K562 (cell line): ENCODE results near the gene DNAJB1. TPM values are rescaled to one million over a fixed set of nuclear protein-coding genes. Genes with fewer than 3 reads are reported as not detected.

ENCODE experiments used
- ARHGAP35 ChIP-seq: fragments of 450-650 bp; IDR thresholded peaks from 2 replicates; pipeline ENCODE4 v1.6.1; 2018; ENCODE audit not compliant: partially characterized antibody
- FOSL1 ChIP-seq: fragments of 200-800 bp; sonication (Bioruptor generic); conservative IDR thresholded peaks from 2 replicates; pipeline ENCODE4 v1.6.1; 2016; ENCODE audit warnings: missing genetic modification characterization, missing compliant biosample characterization
- MEF2A ChIP-seq: IDR thresholded peaks from 2 replicates; pipeline ENCODE4 v1.6.1; 2011; ENCODE audit warnings: low read depth, mild to moderate bottlenecking, low read length, moderate library complexity; ENCODE audit not compliant: control insufficient read depth
- ZNF184 ChIP-seq: sonication (generic); formaldehyde crosslinking; IDR thresholded peaks from 2 replicates; pipeline ENCODE4 v1.5.0; 2020; ENCODE audit warnings: missing genetic modification reagents
- ZNF766 ChIP-seq: fragments of 200-800 bp; sonication (Bioruptor generic); conservative IDR thresholded peaks from 2 replicates; pipeline ENCODE4 v1.6.1; 2016; ENCODE audit warnings: missing genetic modification characterization, missing compliant biosample characterization
- polyA plus RNA-seq, 8 experiments: library from polyadenylated mRNA; depleted of rRNA in 4 of 8; stranded (reverse) in 5 of 8; unstranded in 3 of 8; fragments of >200 nt; fragmentation: Nextera tagmentation in 2 of 8; fragmentation: Illumina TruSeq in 1 of 8; extraction: Ambion mirVana in 2 of 8; extraction: Trizol in 1 of 8; gene quantifications; 2 replicates each; pipeline versions ENCODE4 v1.2.1 to v1.2.3, GENCODE V29; 2011 to 2014; ENCODE audit warnings: inconsistent platforms in 1 of 8, missing spikeins in 1 of 8
- total RNA-seq, 7 experiments: library from RNA; depleted of rRNA in 6 of 7; stranded (reverse); fragments of >200 nt in 6 of 7; fragmentation: Illumina TruSeq in 2 of 7; extraction: Trizol in 2 of 7; gene quantifications; 2 replicates each; pipeline versions ENCODE4 v1.2.1 to v1.2.3, GENCODE V29; 2011 to 2021; ENCODE audit warnings: low replicate concordance in 1 of 7
- TF ChIP-seq, protein P1 (sequence below): sonication (generic); formaldehyde crosslinking; IDR thresholded peaks from 2 replicates; pipeline ENCODE4 v1.9.0; 2022; ENCODE audit warnings: mild to moderate bottlenecking, missing genetic modification reagents
- TF ChIP-seq, protein P2 (sequence below): fragments of 250-450 bp; sonication (Bioruptor Pico); IDR thresholded peaks from 2 replicates; pipeline ENCODE4 v1.4.0; 2020; ENCODE audit warnings: mild to moderate bottlenecking, moderate library complexity
- TF ChIP-seq, protein P3 (sequence below): fragments of 200-600 bp; sonication (generic); IDR thresholded peaks from one replicate; pipeline ENCODE4 v1.6.1; 2012; ENCODE audit warnings: mild to moderate bottlenecking, low read depth, low read length, inconsistent platforms
- TF ChIP-seq, protein P4 (sequence below): fragments of 450-650 bp; formaldehyde crosslinking; IDR thresholded peaks from 2 replicates; pipeline ENCODE4 v1.4.0; 2020; ENCODE audit warnings: mild to moderate bottlenecking, moderate library complexity

The DNAJB1 gene
- total and polyA plus RNA-seq, 9 of the 15 experiments (the other 6 are each of a cell fraction or from before 2014, with no cell fraction given) = 13.2 to 113 (median 62.1) TPM

DNA sequence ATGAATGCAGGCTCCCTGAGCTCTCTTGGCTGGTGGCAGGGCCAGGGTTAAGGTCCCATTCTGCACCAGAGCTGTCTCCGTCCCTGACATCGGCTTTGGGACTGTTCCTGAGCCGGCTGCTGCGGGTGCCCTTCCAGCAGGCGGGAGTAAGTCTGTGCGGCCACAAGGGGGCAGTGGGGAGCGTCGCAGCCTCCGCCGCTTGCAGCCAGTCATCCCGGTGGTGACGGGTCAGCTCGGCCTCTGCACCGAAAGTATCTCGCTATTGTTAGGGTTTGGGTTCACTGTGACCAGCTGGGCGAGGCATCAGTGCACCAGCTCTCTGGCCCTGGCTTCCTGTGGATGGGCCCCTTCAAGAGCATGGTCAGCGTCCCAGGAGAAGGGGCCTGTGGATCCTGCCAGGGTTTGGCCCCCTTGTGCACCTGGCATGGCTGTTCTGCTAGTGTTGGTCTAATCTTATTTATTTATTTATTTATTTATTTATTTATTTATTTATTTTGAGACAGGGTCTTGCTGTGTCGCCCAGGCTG lies 38.5 kb upstream of the DNAJB1 start (continued):
- TF ChIP-seq, protein P1, sequence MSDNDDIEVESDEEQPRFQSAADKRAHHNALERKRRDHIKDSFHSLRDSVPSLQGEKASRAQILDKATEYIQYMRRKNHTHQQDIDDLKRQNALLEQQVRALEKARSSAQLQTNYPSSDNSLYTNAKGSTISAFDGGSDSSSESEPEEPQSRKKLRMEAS (CRISPR knock-in tag) = no peak
- TF ChIP-seq ZNF766 (no peak), ZNF184 (CRISPR knock-in tag) (no peak), ARHGAP35 (no peak), FOSL1 (no peak), MEF2A (no peak)
- TF ChIP-seq, protein P2, sequence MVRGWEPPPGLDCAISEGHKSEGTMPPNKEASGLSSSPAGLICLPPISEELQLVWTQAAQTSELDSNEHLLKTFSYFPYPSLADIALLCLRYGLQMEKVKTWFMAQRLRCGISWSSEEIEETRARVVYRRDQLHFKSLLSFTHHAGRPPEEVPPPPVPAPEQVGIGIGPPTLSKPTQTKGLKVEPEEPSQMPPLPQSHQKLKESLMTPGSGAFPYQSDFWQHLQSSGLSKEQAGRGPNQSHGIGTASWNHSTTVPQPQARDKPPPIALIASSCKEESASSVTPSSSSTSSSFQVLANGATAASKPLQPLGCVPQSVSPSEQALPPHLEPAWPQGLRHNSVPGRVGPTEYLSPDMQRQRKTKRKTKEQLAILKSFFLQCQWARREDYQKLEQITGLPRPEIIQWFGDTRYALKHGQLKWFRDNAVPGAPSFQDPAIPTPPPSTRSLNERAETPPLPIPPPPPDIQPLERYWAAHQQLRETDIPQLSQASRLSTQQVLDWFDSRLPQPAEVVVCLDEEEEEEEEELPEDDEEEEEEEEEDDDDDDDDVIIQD (CRISPR knock-in tag) = no peak
- TF ChIP-seq, protein P3, sequence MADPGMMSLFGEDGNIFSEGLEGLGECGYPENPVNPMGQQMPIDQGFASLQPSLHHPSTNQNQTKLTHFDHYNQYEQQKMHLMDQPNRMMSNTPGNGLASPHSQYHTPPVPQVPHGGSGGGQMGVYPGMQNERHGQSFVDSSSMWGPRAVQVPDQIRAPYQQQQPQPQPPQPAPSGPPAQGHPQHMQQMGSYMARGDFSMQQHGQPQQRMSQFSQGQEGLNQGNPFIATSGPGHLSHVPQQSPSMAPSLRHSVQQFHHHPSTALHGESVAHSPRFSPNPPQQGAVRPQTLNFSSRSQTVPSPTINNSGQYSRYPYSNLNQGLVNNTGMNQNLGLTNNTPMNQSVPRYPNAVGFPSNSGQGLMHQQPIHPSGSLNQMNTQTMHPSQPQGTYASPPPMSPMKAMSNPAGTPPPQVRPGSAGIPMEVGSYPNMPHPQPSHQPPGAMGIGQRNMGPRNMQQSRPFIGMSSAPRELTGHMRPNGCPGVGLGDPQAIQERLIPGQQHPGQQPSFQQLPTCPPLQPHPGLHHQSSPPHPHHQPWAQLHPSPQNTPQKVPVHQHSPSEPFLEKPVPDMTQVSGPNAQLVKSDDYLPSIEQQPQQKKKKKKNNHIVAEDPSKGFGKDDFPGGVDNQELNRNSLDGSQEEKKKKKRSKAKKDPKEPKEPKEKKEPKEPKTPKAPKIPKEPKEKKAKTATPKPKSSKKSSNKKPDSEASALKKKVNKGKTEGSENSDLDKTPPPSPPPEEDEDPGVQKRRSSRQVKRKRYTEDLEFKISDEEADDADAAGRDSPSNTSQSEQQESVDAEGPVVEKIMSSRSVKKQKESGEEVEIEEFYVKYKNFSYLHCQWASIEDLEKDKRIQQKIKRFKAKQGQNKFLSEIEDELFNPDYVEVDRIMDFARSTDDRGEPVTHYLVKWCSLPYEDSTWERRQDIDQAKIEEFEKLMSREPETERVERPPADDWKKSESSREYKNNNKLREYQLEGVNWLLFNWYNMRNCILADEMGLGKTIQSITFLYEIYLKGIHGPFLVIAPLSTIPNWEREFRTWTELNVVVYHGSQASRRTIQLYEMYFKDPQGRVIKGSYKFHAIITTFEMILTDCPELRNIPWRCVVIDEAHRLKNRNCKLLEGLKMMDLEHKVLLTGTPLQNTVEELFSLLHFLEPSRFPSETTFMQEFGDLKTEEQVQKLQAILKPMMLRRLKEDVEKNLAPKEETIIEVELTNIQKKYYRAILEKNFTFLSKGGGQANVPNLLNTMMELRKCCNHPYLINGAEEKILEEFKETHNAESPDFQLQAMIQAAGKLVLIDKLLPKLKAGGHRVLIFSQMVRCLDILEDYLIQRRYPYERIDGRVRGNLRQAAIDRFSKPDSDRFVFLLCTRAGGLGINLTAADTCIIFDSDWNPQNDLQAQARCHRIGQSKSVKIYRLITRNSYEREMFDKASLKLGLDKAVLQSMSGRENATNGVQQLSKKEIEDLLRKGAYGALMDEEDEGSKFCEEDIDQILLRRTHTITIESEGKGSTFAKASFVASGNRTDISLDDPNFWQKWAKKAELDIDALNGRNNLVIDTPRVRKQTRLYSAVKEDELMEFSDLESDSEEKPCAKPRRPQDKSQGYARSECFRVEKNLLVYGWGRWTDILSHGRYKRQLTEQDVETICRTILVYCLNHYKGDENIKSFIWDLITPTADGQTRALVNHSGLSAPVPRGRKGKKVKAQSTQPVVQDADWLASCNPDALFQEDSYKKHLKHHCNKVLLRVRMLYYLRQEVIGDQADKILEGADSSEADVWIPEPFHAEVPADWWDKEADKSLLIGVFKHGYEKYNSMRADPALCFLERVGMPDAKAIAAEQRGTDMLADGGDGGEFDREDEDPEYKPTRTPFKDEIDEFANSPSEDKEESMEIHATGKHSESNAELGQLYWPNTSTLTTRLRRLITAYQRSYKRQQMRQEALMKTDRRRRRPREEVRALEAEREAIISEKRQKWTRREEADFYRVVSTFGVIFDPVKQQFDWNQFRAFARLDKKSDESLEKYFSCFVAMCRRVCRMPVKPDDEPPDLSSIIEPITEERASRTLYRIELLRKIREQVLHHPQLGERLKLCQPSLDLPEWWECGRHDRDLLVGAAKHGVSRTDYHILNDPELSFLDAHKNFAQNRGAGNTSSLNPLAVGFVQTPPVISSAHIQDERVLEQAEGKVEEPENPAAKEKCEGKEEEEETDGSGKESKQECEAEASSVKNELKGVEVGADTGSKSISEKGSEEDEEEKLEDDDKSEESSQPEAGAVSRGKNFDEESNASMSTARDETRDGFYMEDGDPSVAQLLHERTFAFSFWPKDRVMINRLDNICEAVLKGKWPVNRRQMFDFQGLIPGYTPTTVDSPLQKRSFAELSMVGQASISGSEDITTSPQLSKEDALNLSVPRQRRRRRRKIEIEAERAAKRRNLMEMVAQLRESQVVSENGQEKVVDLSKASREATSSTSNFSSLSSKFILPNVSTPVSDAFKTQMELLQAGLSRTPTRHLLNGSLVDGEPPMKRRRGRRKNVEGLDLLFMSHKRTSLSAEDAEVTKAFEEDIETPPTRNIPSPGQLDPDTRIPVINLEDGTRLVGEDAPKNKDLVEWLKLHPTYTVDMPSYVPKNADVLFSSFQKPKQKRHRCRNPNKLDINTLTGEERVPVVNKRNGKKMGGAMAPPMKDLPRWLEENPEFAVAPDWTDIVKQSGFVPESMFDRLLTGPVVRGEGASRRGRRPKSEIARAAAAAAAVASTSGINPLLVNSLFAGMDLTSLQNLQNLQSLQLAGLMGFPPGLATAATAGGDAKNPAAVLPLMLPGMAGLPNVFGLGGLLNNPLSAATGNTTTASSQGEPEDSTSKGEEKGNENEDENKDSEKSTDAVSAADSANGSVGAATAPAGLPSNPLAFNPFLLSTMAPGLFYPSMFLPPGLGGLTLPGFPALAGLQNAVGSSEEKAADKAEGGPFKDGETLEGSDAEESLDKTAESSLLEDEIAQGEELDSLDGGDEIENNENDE = no peak
- TF ChIP-seq, protein P4, sequence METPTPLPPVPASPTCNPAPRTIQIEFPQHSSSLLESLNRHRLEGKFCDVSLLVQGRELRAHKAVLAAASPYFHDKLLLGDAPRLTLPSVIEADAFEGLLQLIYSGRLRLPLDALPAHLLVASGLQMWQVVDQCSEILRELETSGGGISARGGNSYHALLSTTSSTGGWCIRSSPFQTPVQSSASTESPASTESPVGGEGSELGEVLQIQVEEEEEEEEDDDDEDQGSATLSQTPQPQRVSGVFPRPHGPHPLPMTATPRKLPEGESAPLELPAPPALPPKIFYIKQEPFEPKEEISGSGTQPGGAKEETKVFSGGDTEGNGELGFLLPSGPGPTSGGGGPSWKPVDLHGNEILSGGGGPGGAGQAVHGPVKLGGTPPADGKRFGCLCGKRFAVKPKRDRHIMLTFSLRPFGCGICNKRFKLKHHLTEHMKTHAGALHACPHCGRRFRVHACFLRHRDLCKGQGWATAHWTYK (CRISPR knock-in tag) = no peak
